Esophagus squamous epithelium (tissue), 5 donors: Measurements from ENCODE around the gene RSU1. TPM values are rescaled to one million over a fixed set of nuclear protein-coding genes. Genes with fewer than 3 reads are reported as not detected.

Source experiments
- DNase-seq: peaks from one replicate; lab custom pipeline; 2025; lab: John Stamatoyannopoulos, UW
- H3K27ac ChIP-seq, 4 donors: fragments of 200-600 bp; sonication (generic); one replicate each; pipeline ENCODE4 v1.5.1; 2016 to 2019; ENCODE audit warnings: mild to moderate bottlenecking in 1 of 4
- H3K27me3 ChIP-seq, 4 donors: fragments of 200-600 bp; sonication (generic); 1 replicate in 3 of 4; 2 replicates in 1 of 4; pipeline versions ENCODE4 v1.5.1 to v1.6.0; 2017 to 2021; ENCODE audit warnings: antibody characterized with exemption in 1 of 4
- H3K36me3 ChIP-seq, 3 donors: fragments of 200-600 bp; sonication (generic); one replicate each; pipeline ENCODE4 v1.5.1; 2016 to 2019
- H3K4me1 ChIP-seq, 3 donors: fragments of 200-600 bp; sonication (generic); one replicate each; pipeline ENCODE4 v1.5.1; 2017 to 2019
- H3K4me3 ChIP-seq, 4 donors: fragments of 200-600 bp; sonication (generic); 1 replicate in 3 of 4; 2 replicates in 1 of 4; pipeline ENCODE4 v1.5.1; 2016 to 2019; ENCODE audit warnings: mild to moderate bottlenecking in 2 of 4, moderate library complexity in 1 of 4
- H3K9me3 ChIP-seq, 3 donors: fragments of 200-600 bp; sonication (generic); one replicate each; pipeline ENCODE4 v1.5.1; 2016 to 2019
- CTCF ChIP-seq, 6 experiments: fragments of 450-650 bp in 4 of 6; fragments of 200-600 bp in 2 of 6; sonication (generic) in 2 of 6; IDR thresholded peaks; one replicate each; pipeline ENCODE4 v1.5.1; 2016 to 2019; ENCODE audit warnings: antibody characterized with exemption in 6 of 6, mild to moderate bottlenecking in 4 of 6, moderate library complexity in 4 of 6
- POLR2A ChIP-seq, 4 donors: fragments of 450-650 bp; IDR thresholded peaks; one replicate each; pipeline ENCODE4 v1.6.1; 2017; ENCODE audit warnings: antibody characterized with exemption in 4 of 4, mild to moderate bottlenecking in 4 of 4, moderate library complexity in 3 of 4
- WGBS, 2 donors: methylation state at CpG; one replicate each; pipeline ENCODE4 v1.1.5; 2018; 5-methylcytosine and 5-hydroxymethylcytosine counted together
- intact Hi-C: fragments of 100-400 bp; cut with DNase I; formaldehyde crosslinking; loops from one replicate; pipeline ENCODE4 v1.15.0; 2022
- total RNA-seq, 4 donors: library from RNA; depleted of rRNA; stranded (reverse); fragments of >200 nt; gene quantifications; one replicate each; pipeline ENCODE4 v1.1.0, GENCODE V29; 2016
- donor health status: DM: yes; HTN: yes; CAD: no.

RSU1 gene
- total RNA-seq, 4 donors from 2014 or later: 43.5 to 61.5 (median 51.3) TPM

GRCh38 chr10:16685551-16685950 is 131.7 kb downstream of the RSU1 start:
- Histone ChIP-seq H3K36me3 (peaks cover 0 to 11% (median 0%) of the 10 kb centered on the region in 3 donors), H3K27me3 (no peaks in the 10 kb centered on the region), H3K4me1 (no peaks in the 10 kb centered on the region), H3K4me3 (no peak overlapping the region), H3K27ac (no peak overlapping the region), H3K9me3 (no peaks in the 10 kb centered on the region)
- 91 to 98% methylated on average over 6 of the region's 6 CpGs for WGBS, 2 donors
- TF ChIP-seq POLR2A (IDR thresholded peaks at IDR 0.05): no peak
- no peak for TF ChIP-seq CTCF (IDR thresholded peaks at IDR 0.05)
- DNase-seq: no peak
- intact Hi-C loops: no loop called here

GRCh38 chr10:16681521-16681920 is 135.7 kb downstream of the RSU1 start:
- no peak overlapping the region for H3K27ac ChIP-seq
- no peaks in the 10 kb centered on the region for H3K36me3 ChIP-seq
- H3K9me3 ChIP-seq: no peaks in the 10 kb centered on the region
- H3K27me3 ChIP-seq: no peaks in the 10 kb centered on the region
- WGBS, 2 donors: 67 to 69% methylated on average over 1 of the region's 1 CpG
- H3K4me3 ChIP-seq: no peak overlapping the region
- intact Hi-C loops: no loop called here
- no peaks in the 10 kb centered on the region for H3K4me1 ChIP-seq
- DNase-seq: no peak
- TF ChIP-seq POLR2A (IDR thresholded peaks at IDR 0.05) (no peak), CTCF (IDR thresholded peaks at IDR 0.05) (no peak)

GRCh38 chr10:16679511-16679910 is 137.7 kb downstream of the RSU1 start:
- TF ChIP-seq CTCF (IDR thresholded peaks at IDR 0.05): no peak
- 85 to 97% methylated on average over 6 of the region's 6 CpGs for WGBS, 2 donors
- no peak for DNase-seq
- no peaks in the 10 kb centered on the region for H3K4me1 ChIP-seq
- no peaks in the 10 kb centered on the region for H3K36me3 ChIP-seq
- H3K9me3 ChIP-seq: no peaks in the 10 kb centered on the region
- H3K27me3 ChIP-seq: no peaks in the 10 kb centered on the region
- H3K4me3 ChIP-seq: no peak overlapping the region
- intact Hi-C loops: no loop called here
- no peak overlapping the region for H3K27ac ChIP-seq

- Histone ChIP-seq H3K27me3 (no peaks in the 10 kb centered on the region), H3K9me3 (no peaks in the 10 kb centered on the region), H3K36me3 (no peaks in the 10 kb centered on the region), H3K27ac (no peak overlapping the region), H3K4me3 (no peak overlapping the region), H3K4me1 (no peaks in the 10 kb centered on the region)
- intact Hi-C loops: no loop called here
- WGBS, 2 donors: 90 to 100% methylated on average over 2 of the region's 2 CpGs
- DNase-seq: no peak
- no peak for TF ChIP-seq CTCF (IDR thresholded peaks at IDR 0.05)
- no peak for TF ChIP-seq POLR2A (IDR thresholded peaks at IDR 0.05)
Observed at GRCh38 chr10:16675334-16675733, 141.9 kb downstream of the RSU1 start.

- Histone ChIP-seq H3K27me3 (no peaks in the 10 kb centered on the region), H3K36me3 (peaks cover 0 to 5% (median 0%) of the 10 kb centered on the region in 3 donors), H3K4me1 (no peaks in the 10 kb centered on the region), H3K27ac (no peak overlapping the region), H3K4me3 (no peak overlapping the region), H3K9me3 (no peaks in the 10 kb centered on the region)
- 85 to 86% methylated on average over 9 of the region's 9 CpGs for WGBS, 2 donors
- DNase-seq: no peak
- TF ChIP-seq POLR2A (IDR thresholded peaks at IDR 0.05): no peak
- TF ChIP-seq CTCF (IDR thresholded peaks at IDR 0.05): no peak
- intact Hi-C loops: no loop called here
Observed at GRCh38 chr10:16674147-16674703, 143.0 kb downstream of the RSU1 start.
